MM.1S (cell line): ENCODE data around the gene KCTD18.

ENCODE experiments used
- EZH2 ChIP-seq: fragments of 300-600 bp; sonication (generic); optimal IDR thresholded peaks from 2 replicates; pipeline ENCODE3; 2017; ENCODE audit warnings: low read depth, mild to moderate bottlenecking, antibody characterized with exemption, low read length, mixed read lengths
- EZH2phosphoT487 ChIP-seq: fragments of 300-600 bp; sonication (generic); IDR thresholded peaks from 2 replicates; pipeline ENCODE4 v1.6.1; 2018; ENCODE audit warnings: antibody characterized with exemption, low read length
- TF ChIP-seq, protein P1 (sequence below): fragments of 300-600 bp; sonication (generic); IDR thresholded peaks from 2 replicates; pipeline ENCODE4 v1.5.1; 2016; ENCODE audit warnings: antibody characterized with exemption, low read length, mixed read lengths

DNA sequence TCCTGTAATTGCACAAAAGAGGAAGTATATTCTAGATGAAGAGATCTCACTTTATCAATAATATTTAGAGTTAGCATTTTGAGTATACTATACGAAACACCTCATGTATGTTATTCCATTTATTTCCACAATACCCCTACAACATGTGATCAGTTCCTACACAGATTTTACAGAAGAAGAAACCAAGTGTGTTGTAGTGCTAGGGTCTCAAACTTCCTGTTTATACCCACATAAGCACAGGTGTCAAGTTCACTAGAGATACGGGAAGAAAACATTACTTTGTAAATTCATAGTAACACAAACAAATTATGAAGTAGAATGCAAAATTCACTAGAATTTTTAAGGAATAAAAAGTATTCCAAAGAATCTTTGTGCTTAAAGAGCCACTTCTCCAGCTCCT, 46.4 kb downstream of the KCTD18 start:
- TF ChIP-seq, protein P1, sequence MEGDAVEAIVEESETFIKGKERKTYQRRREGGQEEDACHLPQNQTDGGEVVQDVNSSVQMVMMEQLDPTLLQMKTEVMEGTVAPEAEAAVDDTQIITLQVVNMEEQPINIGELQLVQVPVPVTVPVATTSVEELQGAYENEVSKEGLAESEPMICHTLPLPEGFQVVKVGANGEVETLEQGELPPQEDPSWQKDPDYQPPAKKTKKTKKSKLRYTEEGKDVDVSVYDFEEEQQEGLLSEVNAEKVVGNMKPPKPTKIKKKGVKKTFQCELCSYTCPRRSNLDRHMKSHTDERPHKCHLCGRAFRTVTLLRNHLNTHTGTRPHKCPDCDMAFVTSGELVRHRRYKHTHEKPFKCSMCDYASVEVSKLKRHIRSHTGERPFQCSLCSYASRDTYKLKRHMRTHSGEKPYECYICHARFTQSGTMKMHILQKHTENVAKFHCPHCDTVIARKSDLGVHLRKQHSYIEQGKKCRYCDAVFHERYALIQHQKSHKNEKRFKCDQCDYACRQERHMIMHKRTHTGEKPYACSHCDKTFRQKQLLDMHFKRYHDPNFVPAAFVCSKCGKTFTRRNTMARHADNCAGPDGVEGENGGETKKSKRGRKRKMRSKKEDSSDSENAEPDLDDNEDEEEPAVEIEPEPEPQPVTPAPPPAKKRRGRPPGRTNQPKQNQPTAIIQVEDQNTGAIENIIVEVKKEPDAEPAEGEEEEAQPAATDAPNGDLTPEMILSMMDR, result no peak
- TF ChIP-seq EZH2 (no peak), EZH2phosphoT487 (no peak)
